ENCODE data around the gene RECQL5.

The RECQL5 gene

GRCh38 chr17:75688209-75688825, 21.4 kb upstream of the RECQL5 start:
- no peak for DNase-seq

GRCh38 chr17:75685499-75685898, 18.5 kb upstream of the RECQL5 start:
- peak; percentile 37 for DNase-seq

DNA sequence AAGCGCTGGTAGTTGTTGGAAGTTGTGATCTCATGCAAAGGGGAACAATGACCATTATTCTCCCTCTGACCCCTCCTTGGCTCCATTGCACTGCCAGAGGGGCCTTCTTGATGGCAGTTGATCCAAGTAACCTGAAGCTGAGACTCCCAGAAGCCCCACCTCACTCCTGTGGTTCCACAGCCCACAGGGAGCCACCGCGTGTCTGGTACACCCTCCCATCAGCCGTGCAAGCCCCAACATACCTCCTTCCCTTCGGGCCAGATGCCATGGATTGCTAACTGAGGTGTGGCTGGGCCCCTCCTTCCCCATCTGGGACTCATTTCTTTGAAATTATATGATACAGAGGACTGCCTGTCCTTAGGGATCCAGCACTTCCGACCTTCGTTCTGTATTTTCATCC, 18.0 kb upstream of the RECQL5 start:
- DNase-seq: peak; percentile 80

- DNase-seq: no peak
Observed at GRCh38 chr17:75684249-75684648, 17.3 kb upstream of the RECQL5 start.

GRCh38 chr17:75683583-75683982, 16.6 kb upstream of the RECQL5 start:
- DNase-seq: peak; percentile 79

- peak; percentile 47 for DNase-seq
Observed at GRCh38 chr17:75681289-75681688, 14.3 kb upstream of the RECQL5 start.

DNA sequence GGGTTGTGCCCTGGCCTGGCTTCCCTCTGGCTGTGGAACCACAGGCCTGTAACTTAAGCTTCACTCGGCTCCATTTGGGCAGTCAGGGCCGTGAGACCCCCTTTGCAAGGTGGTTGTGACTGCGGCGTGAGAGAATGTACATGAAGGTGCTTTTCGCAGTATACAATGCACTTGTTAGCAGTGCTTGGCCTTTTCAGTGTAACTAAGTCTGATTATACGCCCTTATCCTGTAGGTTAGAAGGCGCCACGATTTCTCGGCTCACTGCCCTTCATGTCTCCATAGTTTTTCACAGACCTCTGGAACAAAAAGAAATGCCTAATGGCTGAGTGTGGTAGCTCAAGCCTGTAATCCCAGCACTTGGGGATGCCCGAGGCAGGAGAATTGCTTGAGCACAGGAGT, 13.5 kb upstream of the RECQL5 start:
- no peak for DNase-seq

DNA sequence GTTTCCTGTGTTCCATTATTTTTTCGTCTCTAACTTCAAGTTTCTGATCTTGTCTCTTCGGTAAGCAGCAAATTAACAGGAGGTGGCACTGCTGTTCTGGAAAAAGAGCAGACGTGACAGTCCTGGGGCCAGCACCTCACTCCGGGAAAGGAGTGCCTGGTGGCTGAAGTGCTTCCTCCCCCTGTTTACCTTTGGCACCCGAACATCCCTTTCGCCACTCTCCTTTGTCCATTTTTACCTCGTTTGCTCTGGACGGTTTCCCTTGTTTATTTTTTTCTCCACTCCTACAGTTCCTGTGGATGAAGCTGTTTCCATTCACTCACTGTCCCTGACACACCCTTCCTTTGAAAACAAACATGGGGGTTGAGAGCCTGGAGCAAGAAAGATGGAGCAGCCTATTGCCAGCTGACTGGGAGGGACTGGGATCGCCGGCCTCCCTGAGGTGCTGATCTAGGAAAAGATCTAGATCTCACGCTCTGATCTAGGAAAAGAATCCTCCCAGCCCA, 12.8 kb upstream of the RECQL5 start:
- DNase-seq: no peak

DNA sequence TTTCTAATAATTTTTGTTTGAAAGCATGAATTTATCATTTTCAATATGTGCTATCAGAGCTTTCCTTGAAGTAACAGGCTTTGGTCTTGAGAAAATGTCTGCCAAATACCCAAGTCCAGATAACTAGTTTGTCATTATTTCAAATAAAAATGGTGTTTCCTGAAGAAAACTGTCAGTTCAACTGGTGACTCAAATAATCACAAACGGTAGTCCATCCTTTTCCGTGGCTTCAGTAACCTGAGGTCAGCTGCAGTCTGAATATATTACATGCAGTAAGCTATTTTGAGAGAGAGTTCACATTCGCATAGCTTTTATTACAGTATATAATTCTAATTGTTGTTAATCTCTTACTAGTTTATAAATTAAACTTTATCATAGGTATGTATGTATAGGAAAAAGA, 9.5 kb upstream of the RECQL5 start:
- DNase-seq: no peak

DNA sequence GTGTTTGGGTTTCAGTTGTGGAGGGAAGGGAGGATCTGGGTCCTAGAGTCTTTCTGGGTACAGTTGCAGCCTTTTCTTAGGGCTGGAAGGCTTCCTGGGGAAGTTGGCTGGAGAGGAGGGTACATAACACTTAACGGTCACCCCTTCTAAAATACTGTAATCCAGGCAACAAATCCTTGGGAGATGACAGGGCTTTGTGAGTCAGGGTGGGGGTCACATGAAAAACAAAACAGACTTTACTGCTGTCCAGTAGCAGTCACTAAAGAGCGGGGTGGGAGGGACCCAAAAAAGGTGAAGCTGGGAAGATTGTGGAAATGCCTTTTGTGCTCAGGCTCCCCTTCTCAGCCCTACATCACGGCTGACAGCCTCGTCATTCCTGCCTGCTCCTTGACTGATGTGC, 6.5 kb upstream of the RECQL5 start:
- no peak for DNase-seq

- DNase-seq: no peak
Observed at GRCh38 chr17:75672011-75672410, 5.1 kb upstream of the RECQL5 start.

GRCh38 chr17:75670868-75671267, 3.9 kb upstream of the RECQL5 start:
- no peak for DNase-seq

GRCh38 chr17:75668489-75668888, 1.5 kb upstream of the RECQL5 start:
- DNase-seq: no peak

- DNase-seq: no peak
Observed at GRCh38 chr17:75667825-75668224, 871 bp upstream of the RECQL5 start.

GRCh38 chr17:75665981-75666380, 973 bp downstream of the RECQL5 start:
- DNase-seq: no peak

GRCh38 chr17:75664099-75664549, 2.8 kb downstream of the RECQL5 start:
- DNase-seq: no peak

DNA sequence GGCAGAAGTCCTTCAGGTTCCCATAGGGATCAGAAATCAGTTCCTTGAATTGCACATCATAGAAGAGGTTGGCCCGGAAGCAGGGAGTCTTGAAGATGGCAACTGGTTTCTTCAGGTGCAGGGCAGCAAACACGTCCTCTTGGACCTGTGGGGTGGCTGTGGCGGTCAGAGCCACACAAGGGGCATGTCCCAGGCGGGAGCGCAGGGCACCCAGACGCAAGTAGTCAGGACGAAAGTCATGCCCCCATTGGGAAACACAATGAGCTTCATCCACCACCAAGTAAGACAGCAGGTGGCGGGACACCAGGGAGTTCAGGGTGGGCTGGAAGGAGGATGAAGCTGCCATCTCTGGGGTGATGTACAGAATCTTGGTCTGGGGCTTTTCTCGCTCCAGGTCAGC, 4.4 kb downstream of the RECQL5 start:
- DNase-seq: no peak

- no peak for DNase-seq
Observed at GRCh38 chr17:75661531-75661930, 5.4 kb downstream of the RECQL5 start.

GRCh38 chr17:75658237-75658636, 8.7 kb downstream of the RECQL5 start:
- DNase-seq: no peak

DNA sequence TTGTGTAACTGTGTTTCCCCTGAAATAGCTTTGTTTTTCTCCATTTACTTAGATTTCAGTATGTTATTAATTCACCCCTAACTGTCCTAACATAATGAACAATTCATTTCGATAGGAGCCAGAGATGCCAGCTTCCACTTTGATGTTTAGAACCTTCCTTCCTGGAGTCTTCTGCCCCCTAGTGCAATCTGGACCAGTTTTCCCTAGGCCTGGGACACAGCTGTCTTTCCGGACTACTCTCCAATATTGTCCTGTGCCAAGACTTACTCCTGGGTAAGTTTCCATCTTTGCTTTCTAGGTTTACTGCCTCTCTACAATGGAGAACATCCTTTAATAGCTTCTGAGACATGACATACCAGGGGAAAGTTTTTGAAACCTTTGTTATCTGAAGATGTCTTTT, 12.8 kb downstream of the RECQL5 start:
- DNase-seq: no peak

DNA sequence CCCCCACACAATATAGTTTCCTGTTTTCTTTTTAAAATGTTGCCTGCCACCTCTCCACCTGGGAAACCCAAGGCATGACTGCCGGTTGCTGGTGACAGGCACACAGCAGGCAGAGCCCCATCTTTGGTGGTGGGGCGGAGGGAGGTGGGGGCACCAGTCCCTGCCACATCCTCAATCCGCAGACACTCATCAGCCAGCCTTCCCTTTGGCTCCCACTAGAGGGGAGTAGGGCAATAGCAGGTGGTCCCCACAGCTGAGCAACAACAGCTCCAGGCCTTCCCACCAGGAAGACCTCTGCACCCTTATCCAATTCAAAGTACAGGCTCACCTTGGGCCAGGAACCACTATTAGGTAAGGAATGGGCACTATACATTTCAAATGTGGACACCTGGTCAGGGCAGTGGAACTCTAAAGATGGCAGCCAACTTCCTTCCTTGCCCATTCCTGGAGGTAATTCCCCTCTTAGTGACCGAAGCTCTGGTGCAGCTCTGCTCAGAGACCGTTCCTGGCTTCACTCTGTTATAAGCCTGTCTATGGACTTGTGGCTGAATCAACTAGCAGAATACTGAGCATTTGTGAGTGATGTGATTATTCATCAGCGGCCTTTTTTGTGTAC, 13.9 kb downstream of the RECQL5 start:
- DNase-seq: peak; percentile 55

DNA sequence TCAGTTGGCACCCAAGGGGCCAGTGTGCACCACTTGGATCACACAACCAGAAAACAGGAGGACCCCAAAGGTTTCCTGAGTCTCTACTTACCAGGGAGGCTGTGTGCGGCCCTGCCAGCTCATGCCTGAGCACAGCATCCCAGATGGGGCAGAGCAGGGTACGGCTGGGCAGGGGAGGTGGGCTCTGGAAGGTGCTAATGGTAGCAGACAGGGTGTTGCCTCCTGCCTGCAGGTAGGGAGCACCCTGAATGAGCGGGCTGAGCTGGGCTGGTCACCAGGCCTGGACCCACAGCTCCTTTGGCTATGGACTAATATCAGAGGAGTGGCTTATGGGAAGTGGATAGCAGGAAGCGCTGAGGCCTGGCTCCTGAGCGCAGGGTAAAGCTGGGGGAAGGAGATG, 14.6 kb downstream of the RECQL5 start:
- DNase-seq: no peak

GRCh38 chr17:75650874-75651273, 16.1 kb downstream of the RECQL5 start:
- DNase-seq: no peak

DNA sequence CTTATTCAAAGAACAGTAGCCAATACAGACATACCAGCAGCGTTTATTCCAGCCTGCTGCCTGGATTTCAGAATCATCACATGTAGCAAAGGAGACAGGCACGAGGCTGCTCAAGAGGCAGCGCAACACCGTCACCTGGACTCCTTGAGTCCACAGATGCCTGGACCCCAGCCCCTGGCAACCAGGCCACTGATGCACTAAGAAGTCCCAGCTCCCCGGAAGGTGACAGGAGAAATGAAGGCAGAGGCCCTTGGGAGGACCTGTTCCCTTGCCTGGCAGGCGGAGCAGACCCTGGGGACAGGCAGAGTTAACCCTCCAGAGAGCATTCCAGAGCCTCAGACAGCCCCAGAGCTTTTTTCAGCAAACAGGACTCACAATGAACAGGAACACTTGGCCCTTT, 17.3 kb downstream of the RECQL5 start:
- DNase-seq: no peak

- no peak for DNase-seq
Observed at GRCh38 chr17:75647921-75648320, 19.0 kb downstream of the RECQL5 start.

Measured in fibroblast of skin of back (primary cell).